Airway epithelial cell (primary cell): ENCODE results near the gene ZNF296. TPM values are rescaled to one million over a fixed set of nuclear protein-coding genes. Genes with fewer than 3 reads are reported as not detected.

Experiments
- total RNA-seq: library from RNA; depleted of rRNA; stranded (reverse); fragments of >200 nt; gene quantifications from 2 replicates; pipeline ENCODE4 v1.2.3, GENCODE V29; 2015

The ZNF296 gene
- 0.98 and 4.7 TPM in 2 replicates for total RNA-seq

DNA sequence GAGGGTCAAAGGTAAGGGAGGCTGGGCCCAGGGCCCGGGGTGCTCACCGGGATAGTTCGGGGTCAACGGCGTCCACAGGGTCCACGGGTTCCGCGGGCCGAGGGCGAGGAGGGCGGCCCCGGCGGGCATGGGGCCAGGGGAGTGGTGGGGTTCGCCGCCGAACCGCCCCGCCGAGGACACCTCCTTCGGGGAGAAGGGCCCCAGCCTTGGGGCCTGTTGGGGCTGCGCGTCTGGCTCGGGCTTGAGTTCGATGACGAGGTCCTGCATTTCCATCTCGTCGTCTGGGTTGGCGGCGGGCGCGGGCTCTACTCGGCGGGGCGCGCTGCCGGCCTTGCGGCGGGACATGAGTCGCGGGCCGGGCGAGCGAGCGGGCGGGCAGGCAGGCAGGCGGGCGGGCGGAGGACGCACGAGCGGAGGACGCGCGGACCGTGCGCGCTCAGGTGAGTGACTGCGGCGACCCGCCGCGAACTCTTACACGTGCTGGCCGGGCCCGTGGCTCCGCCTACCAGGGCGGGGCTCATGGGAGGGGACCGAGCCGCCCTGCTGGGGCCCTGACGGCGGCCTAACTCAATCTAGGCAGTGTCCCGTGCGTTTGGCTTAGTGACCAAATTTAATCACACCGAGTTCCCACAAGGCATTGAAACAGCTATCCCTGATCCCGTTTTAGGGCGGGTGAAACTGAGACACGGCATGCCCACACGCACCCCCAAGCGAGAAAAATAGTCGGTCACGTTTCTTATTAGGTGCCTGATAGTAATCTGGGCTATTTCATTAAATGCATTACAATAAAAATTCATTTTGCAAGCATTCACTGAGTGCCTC lies at the start of gene ZNF296:
TSS of gene ZNF296 (minus strand) at position 450 of the 822 bp plus-strand sequence. CDS start at position 345, 105 bp downstream.

DNA sequence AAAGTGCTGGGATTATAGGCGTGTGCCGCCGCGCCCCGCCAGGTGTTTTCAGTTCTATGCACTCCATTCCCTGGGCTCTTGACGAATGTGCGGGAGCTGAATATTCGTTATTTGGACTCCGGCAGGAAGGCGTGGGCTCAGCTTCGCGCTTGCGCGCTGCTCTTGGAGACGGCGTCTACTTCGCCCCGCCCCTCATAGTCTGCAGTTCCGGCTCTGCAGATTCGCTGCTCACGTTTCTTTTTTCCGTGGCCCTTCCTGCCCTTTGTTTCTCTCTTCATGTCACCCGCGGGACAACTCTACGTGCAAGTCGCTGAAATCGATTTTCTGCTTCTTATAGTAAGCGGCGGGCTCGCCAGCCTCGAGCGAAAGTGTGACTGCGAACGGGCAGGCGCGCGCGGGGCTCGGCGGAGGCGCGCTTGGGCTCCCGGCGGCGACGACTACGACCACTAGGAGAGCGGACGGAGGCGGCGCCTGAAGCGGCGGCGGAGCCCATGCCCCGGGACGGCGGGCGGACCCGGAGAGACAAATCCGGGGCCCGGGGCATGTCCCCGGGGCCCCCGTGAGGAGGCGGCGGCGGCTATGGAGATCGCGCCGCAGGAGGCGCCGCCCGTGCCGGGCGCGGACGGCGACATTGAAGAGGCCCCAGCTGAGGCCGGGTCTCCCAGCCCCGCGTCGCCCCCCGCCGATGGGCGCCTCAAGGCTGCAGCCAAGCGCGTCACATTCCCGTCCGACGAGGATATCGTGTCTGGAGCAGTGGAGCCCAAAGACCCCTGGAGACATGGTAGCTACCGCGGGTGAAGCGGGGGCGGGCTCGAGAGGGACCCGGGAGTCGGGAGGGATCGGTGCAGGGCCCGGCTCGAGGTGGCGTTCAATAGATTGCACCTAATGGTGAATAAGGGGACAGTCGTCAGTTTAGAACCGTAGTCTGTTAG lies 16.7 kb upstream of the ZNF296 start, which contains the start of gene PPP1R37:
TSS of gene PPP1R37 (plus strand) at position 433 of the 932 bp plus-strand sequence. CDS start at position 580, 147 bp downstream.

DNA sequence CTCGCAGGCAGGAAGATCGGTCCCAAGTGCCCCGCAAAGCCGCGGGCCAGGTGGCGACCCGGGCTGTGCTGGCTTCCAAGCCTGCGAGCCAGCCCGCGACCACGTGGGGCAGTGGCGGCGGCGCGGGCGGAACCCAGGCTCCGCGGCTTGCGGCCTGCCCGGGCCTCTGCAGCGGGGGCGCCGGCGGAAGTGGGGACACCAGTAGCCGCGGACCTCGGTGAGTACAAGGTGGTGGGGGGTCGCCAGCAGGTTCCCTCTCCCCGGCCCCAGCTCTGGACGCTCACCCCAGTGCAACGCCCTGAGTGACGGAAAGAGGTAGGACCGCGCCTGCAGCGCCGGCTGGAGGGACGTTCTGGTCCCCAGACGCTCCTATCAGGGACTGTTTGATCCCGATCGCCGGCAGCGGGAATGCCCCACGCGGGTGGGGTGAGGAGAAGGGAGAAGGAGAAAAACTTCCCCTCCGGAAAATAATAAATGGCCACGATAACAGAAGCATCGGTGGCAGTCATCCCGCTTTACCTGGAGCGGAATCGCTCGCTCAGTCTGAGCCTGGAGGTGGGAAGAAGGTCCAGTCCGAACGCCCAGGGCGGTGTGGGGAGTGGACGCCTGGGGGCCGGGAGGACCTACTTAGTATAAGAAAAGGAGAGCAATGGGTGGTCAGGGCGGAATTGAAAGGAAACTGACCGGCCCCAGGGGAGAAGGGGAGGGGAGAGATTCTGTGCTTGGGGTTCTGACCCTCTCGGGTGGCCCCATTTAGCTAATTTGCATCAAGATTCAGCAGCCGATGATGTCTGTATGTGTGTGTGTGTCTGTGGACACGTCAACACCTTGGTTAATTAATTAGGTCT lies 3.0 kb upstream of the ZNF296 start, which contains the start of gene GEMIN7:
TSS of gene GEMIN7 (plus strand) at position 198 of the 848 bp plus-strand sequence. CDS start 10,855 bp downstream, outside the sequence.

GRCh38 chr19:45038931-45039893 lies 37.1 kb downstream of the ZNF296 start, which contains the start of gene CLASRP:
Gene CLASRP (plus strand): TSS chr19:45039045. CDS start chr19:45040213, 1,168 bp downstream.

Other genes starting within 250 kb of the ZNF296 start
- gene NECTIN2, start 230.2 kb downstream of the ZNF296 start, total RNA-seq, result 100 and 128 TPM in 2 replicates
- gene TOMM40, start 185.2 kb downstream of the ZNF296 start, total RNA-seq, result 120 and 125 TPM in 2 replicates
- 35.7 and 44.7 TPM in 2 replicates for gene APOE, start 170.7 kb downstream of the ZNF296 start, total RNA-seq
- gene APOC1, start 161.9 kb downstream of the ZNF296 start, total RNA-seq, result 5.4 and 10.5 TPM in 2 replicates
- gene APOC4, start 134.2 kb downstream of the ZNF296 start, total RNA-seq, result not detected in 2 replicates
- not detected in 2 replicates for gene APOC2, start 130.4 kb downstream of the ZNF296 start, total RNA-seq
- gene CLPTM1, start 121.1 kb downstream of the ZNF296 start, total RNA-seq, result 36.0 and 62.6 TPM in 2 replicates
- 4.8 and 8.2 TPM in 2 replicates for gene RELB, start 75.0 kb downstream of the ZNF296 start, total RNA-seq
- gene CLASRP, start 37.4 kb downstream of the ZNF296 start, total RNA-seq, result 24.7 and 31.9 TPM in 2 replicates
- 26.5 and 42.6 TPM in 2 replicates for gene GEMIN7, start 2.8 kb upstream of the ZNF296 start, total RNA-seq
- gene PPP1R37, start 16.7 kb upstream of the ZNF296 start, total RNA-seq, result 36.9 and 41.9 TPM in 2 replicates
- 2.3 and 2.6 TPM in 2 replicates for gene NKPD1, start 84.5 kb upstream of the ZNF296 start, total RNA-seq
- gene TRAPPC6A, start 101.8 kb upstream of the ZNF296 start, total RNA-seq, result 10.2 and 15.7 TPM in 2 replicates
- 11.4 and 13.3 TPM in 2 replicates for gene BLOC1S3, start 102.3 kb upstream of the ZNF296 start, total RNA-seq
- 0.21 and 0.46 TPM in 2 replicates for gene EXOC3L2, start 168.9 kb upstream of the ZNF296 start, total RNA-seq
- gene MARK4, start 174.8 kb upstream of the ZNF296 start, total RNA-seq, result 17.9 and 26.0 TPM in 2 replicates
- gene CKM, start 246.4 kb upstream of the ZNF296 start, total RNA-seq, result not detected in 2 replicates